GDM1 (cell line): Measurements from ENCODE around the gene ABCG4.
"Not testable (repeated sequence)": the region's sequence is repeated elsewhere in the genome, so short reads cannot be mapped to it uniquely, and the experiment has no call there.

Experiments
- DNase-seq: peaks from one replicate; lab custom pipeline; 2025; lab: John Stamatoyannopoulos, UW

ABCG4 gene

DNA sequence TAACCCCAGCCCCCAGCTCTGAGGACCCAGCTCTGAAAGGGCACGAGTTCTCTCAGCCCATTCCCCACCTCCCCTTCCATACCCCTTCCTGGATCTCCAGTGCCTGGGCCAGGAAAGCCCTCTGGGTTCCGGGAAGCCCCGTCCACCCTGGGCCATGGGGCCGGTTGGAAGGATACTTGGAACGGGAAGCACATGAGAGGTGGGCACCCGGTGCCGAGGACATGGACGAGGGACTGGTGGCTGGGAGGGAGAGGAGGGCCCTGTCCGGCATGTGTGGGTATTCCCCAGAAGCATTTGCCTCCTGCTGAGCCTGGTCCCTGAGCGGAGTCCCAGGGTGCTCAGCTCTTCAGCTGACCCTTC, 32.6 kb upstream of the ABCG4 start:
- no peak for DNase-seq

- DNase-seq, result no peak
These were observed 32.3 kb upstream of the ABCG4 start for GRCh38 chr11:119116601-119117000.

DNA sequence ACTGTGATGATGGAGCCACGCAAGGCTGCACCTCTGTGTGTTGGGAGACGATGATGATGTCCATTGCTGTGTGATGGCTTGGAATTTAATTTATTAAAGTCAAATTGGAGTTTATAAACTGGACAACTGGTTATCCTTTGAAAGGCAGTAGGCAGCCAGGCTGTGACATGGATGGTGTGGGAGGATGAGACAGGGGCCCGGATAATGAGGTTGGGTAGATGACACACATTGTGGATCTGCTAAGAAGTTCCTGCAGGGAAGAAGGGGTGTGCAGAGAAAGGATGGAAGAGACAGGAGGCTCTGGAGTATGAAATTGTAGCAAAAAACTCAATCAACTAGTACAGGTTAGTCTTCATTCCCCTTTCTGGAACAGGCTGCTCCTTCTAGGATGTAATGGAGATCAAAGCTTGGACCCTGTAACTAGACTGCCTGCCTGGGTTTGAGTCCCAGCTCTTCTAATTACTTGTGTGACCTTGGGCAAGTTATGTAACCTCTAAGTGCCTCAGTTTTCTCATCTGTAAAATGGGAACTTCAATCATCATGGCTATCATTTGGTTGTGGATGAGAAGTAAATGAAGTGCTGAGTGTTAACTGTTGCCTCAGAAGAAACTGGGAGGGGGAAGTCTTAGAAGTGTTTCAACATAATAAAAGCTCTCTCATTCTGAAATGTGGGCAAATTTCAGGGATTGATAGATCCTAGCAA, 31.7 kb upstream of the ABCG4 start:
- no peak for DNase-seq

DNA sequence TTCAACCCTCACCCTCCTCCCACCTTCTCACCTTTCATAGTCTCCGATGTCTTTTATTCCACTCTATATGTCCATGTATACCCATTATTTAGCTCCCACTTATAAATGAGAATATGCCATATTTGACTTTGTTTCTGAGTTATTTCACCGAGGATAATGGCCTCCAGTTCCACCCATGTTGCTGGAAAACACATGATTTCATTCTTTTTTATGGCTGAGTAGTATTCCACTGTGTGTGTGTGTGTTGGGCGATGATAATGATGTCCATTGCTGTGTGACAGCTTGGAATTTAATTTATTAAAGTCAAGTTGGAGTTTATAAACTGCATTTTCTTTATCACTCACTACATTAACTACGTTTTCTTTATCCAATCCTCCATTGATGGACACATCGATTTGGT, 30.6 kb upstream of the ABCG4 start:
- DNase-seq, result no peak

GRCh38 chr11:119118946-119119345, 29.9 kb upstream of the ABCG4 start:
- no peak for DNase-seq

DNA sequence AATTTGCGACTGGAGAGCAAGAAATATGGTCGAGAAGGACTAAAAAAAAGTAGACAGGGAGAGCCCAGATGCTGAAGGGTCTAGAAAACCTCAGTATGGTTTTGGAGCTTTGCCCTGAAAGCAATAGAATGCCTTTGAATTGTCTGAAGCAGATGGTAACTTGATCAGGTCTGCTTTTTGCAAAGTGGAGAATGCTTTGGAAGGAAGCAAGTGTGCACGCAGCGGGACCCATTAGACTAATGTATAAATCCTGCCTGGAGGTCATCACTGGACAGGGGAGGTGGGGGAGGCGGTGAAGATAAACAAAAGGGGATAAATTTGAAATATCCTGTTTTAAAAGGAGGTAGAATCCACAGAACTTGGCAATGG, 28.2 kb upstream of the ABCG4 start:
- no peak for DNase-seq

DNA sequence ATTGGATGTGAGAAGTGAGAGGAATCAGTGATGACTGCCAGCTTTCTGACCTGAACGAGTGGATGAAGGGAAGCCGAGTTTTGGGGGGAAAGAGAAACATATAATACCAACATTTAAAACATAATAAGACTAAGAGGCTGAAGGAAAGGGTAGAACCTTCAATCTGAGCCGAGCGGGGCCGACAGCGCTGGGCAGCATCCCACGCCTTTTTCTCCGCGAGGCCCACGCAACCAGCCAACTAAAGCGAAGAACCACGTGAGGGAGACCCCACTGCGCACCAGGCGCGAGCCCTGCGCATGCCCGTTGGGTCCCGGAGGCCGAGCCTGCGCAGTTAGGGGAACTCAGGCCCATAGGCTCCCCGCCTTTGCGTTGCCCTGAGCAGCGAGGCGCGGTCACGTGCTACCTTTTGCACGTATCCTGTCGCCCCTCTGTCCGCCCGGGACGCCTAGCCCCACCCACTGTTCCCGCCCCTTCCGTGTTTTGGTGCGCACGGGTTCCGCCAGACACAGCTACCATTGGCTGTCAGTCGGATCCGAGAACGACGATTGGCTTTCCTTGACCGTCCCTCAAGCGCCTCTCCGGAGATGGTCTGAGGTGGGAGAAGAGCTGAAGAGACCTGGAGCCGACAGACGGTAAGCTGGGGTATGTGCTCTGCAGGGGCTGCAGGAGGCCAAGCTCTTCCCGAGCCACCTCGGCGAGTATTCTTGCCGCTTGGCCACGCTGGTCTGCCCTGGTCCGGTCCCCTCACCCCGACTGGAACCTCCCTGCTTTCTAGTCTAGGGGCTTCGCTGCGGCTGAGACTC, 27.6 kb upstream of the ABCG4 start, which contains the start of gene HINFP:
Gene HINFP, plus strand, starts transcription at position 573 of the 803 bp plus-strand sequence. CDS start 5,365 bp downstream, outside the sequence.
- peak; percentile 99 for DNase-seq

DNA sequence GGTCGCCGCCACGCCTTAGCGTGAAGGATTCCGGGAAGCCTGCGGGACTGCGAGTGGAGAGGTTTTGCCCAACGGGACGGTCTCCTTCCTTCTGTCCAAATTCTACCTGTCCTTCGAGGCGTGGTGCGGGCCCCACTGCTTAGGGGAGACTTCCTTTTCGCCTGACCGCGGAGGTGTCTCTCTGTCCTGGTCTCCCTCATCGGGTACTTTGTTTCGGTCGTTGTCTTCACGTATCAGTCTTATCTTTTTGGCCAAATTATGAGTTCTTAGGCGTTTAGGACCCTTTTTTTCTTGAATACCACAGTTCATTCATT, 27.1 kb upstream of the ABCG4 start:
- no peak for DNase-seq

DNA sequence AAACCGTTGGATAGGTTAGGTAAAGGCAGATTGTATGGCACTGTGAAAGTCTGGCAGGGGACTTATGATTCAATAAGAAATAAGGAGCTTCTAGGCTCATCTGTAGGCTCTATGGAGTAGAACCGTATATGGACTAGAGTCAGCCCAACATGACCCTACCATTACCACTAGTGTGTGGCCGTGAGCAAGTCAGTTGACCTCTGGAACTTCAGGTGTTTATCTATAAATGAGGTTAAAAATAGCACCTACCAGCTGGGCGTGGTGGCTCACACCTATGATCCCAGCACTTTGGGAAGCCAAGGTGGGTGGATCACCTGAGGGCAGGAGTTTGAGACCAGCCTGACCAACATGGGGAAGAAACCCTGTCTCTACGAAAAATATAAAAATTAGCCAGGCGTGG, 23.0 kb upstream of the ABCG4 start:
- DNase-seq, result no peak

DNA sequence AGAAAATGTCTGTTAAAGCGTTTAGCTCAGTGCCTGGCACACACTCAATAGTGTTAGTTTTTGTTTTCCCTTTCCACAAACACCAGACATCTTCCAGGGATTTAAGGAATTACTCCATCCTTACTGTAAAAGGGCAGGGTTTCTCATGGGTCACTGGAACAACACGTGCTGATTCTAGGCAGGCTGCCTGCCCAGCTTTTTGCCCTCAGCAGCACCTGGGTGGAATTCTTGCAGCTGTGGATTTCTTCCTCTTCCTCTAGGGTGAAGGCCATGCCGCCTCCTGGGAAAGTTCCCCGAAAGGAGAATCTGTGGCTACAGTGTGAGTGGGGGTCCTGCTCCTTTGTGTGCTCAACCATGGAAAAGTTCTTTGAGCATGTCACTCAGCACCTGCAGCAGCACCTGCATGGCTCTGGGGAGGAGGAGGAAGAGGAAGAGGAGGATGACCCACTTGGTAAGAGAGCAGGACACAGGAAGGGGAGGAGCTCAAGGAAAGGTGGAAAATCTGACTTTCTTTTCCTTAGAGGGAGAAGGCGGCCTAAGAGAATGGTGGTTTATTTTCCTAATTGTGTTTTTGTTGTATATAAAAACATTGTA, 22.1 kb upstream of the ABCG4 start:
- no peak for DNase-seq

GRCh38 chr11:119130662-119131061, 18.2 kb upstream of the ABCG4 start:
- DNase-seq, result no peak

- no peak for DNase-seq
These were observed 14.4 kb upstream of the ABCG4 start for GRCh38 chr11:119134389-119134978.

DNA sequence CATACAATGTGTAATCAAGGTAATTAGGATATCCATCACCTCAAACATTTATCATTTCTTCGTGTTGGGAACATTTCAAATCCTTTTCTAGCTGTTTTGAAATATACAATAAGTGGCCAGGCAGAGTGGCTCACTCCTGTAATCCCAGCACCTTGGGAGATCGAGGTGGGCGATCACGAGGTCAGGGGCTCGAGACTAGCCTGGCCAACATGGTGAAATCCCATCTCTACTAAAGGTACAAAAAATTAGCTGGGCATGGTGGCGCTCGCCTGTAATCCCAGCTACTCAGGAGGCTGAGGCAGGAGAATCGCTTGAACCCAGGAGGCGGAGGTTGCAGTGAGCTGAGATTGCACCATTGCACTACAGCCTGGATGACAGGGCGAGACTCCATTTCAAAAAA, 9.6 kb upstream of the ABCG4 start:
- not testable (repeated sequence) for DNase-seq

- DNase-seq, result peak; percentile 3
These were observed 3.9 kb upstream of the ABCG4 start for GRCh38 chr11:119144825-119145486.

- DNase-seq, result no peak
These were observed 3.3 kb upstream of the ABCG4 start for GRCh38 chr11:119145551-119145950.

DNA sequence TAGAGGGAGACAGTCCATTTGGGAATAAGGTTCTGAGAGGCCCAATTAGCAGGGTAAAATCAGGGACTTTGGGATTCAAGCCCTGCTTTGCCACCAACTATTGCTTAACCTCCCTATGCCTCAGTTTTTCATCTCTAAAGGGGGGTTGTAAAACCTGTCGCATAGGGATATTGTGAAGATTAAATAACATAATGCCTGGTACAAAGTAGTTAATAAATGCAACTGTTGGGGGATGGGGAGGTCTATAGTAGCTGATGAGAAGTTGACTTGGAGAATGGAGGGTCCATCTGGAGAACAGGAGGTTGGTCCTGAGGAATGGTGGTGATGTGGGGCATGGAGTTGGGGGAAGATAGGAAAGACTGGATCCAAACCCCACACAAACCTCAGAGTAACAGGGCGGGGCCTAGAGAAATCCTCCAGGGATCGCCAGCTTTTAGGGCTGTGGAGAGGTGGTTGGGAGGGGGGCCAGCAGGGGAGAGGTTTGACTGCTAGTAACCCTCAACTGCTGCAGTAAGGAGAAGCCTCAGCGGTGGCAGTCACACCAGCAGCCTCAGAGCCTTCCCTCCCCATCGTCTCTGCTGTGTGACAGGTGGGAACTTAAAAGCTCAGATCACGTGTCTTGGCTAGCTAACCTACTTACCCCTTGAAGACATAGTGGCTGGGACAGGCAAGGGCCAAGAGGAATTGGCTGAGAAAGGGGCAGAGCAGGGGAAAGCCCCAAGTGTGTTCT, 1.1 kb upstream of the ABCG4 start:
- DNase-seq, result no peak

DNA sequence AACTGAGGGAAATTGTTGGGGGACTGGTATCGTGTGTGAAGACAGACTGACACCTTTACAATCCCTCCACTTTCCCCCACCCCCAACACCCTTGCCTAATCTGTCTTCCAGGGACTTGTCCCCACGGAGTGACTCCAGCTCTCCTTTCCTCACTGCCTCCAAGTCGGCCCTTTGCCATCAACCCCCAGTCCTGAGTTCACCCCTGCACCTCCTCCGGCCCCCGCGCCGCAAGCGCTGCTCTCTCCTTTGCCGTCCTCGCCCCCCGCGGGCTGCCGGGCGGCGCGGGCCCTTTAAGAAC, 183 bp upstream of the ABCG4 start:
- no peak for DNase-seq

- no peak for DNase-seq
These were observed 979 bp downstream of the ABCG4 start for GRCh38 chr11:119149786-119150275.

DNA sequence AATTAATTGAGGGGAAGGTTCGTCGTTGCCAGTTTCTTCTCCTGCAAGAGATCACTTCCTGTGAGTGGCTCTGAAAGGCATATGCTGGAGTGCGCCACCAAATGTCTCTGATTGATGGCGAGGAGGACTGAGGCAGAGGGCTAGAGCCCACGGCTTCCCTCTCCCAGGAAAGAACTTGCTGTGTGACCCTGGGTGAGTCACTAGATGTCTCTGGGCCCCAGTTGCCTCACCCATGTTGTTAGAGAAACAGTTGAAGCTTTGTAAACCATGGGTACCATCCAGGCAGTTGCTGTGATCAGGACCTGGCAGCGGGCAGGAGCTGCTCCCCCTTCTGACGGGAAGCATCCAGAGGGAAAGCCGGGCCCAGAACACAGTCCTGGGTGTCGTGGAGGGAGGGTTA, 3.2 kb downstream of the ABCG4 start:
- no peak for DNase-seq

- no peak for DNase-seq
These were observed 3.8 kb downstream of the ABCG4 start for GRCh38 chr11:119152604-119153003.

GRCh38 chr11:119153049-119153818, 4.4 kb downstream of the ABCG4 start:
- DNase-seq, result no peak
